HEK293 (cell line): ENCODE results near the gene NAV1.
"Not testable (repeated sequence)": the region's sequence is repeated elsewhere in the genome, so short reads cannot be mapped to it uniquely, and the experiment has no call there.

Source experiments
- CTCF ChIA-PET: fragments of 350-600 bp; formaldehyde crosslinking; extraction: SDS; loops from one replicate; lab custom pipeline; 2021; ENCODE audit warnings: antibody characterized with exemption; lab: Yijun Ruan, JAX
- POLR2A ChIA-PET: fragments of 300-600 bp; formaldehyde crosslinking; extraction: SDS; loops from one replicate; lab custom pipeline; 2020; ENCODE audit warnings: antibody characterized with exemption, inconsistent platforms; lab: Yijun Ruan, JAX
- H3K27ac ChIP-seq: fragments of 200-500 bp; sonication (Bioruptor generic); 2 replicates; pipeline ENCODE4 v1.5.1; 2014; ENCODE audit warnings: low read depth, low read length, control low read depth, inconsistent platforms; ENCODE audit errors: extremely low read depth
- H3K36me3 ChIP-seq, 2 experiments: fragments of 200-500 bp in 1 of 2; sonication (Bioruptor generic) in 1 of 2; 1 replicate in 1 of 2; 2 replicates in 1 of 2; pipeline ENCODE4 v1.5.1; 2014 to 2017; ENCODE audit warnings: inconsistent platforms in 2 of 2, low read length in 2 of 2; ENCODE audit not compliant: control insufficient read depth in 2 of 2, insufficient read depth in 1 of 2
- H3K4me1 ChIP-seq: fragments of 200-500 bp; sonication (Bioruptor generic); 2 replicates; pipeline ENCODE4 v1.5.1; 2014; ENCODE audit warnings: mild to moderate bottlenecking, low read length, inconsistent platforms; ENCODE audit not compliant: control insufficient read depth, insufficient read depth
- H3K4me3 ChIP-seq: 2 replicates; pipeline ENCODE4 v1.5.1; 2011; ENCODE audit warnings: low read depth, mild to moderate bottlenecking, control low read depth, low read length, moderate library complexity
- H3K9me3 ChIP-seq: fragments of 200-500 bp; sonication (Bioruptor generic); 2 replicates; pipeline ENCODE4 v1.5.1; 2014; ENCODE audit warnings: low read depth, low read length, inconsistent platforms; ENCODE audit not compliant: control insufficient read depth, insufficient read depth
- OVOL3 ChIP-seq: fragments of 450-650 bp; formaldehyde crosslinking; IDR thresholded peaks from 2 replicates; pipeline ENCODE4 v1.5.1; 2016; ENCODE audit warnings: missing biosample characterization, missing genetic modification characterization
- PRDM1 ChIP-seq: fragments of 450-650 bp; formaldehyde crosslinking; IDR thresholded peaks from 2 replicates; pipeline ENCODE4; 2016; ENCODE audit warnings: missing biosample characterization, missing genetic modification characterization
- SP2 ChIP-seq: fragments of 450-650 bp; formaldehyde crosslinking; IDR thresholded peaks from 2 replicates; pipeline ENCODE4 v1.5.1; 2016; ENCODE audit warnings: missing biosample characterization, missing genetic modification characterization
- ZFP37 ChIP-seq: fragments of 450-650 bp; formaldehyde crosslinking; IDR thresholded peaks from 2 replicates; pipeline ENCODE4 v1.5.1; 2016; ENCODE audit warnings: missing biosample characterization, missing genetic modification characterization
- ZNF121 ChIP-seq: fragments of 450-650 bp; formaldehyde crosslinking; IDR thresholded peaks from 2 replicates; pipeline ENCODE4 v1.5.1; 2016; ENCODE audit warnings: missing biosample characterization, missing genetic modification characterization
- ZNF221 ChIP-seq: fragments of 450-650 bp; formaldehyde crosslinking; IDR thresholded peaks from 2 replicates; pipeline ENCODE4 v1.5.1; 2017; ENCODE audit warnings: missing biosample characterization, missing genetic modification characterization, borderline replicate concordance
- ZNF23 ChIP-seq: fragments of 450-650 bp; formaldehyde crosslinking; IDR thresholded peaks from 2 replicates; pipeline ENCODE4 v1.5.1; 2016; ENCODE audit warnings: missing biosample characterization, missing genetic modification characterization, borderline replicate concordance
- ZNF324 ChIP-seq: fragments of 450-650 bp; formaldehyde crosslinking; IDR thresholded peaks from 2 replicates; pipeline ENCODE4 v1.5.1; 2016; ENCODE audit warnings: missing biosample characterization, missing genetic modification characterization
- ZNF600 ChIP-seq: fragments of 450-650 bp; formaldehyde crosslinking; IDR thresholded peaks from 2 replicates; pipeline ENCODE4 v1.5.1; 2016; ENCODE audit warnings: missing biosample characterization, missing genetic modification characterization
- ZNF629 ChIP-seq: fragments of 450-650 bp; formaldehyde crosslinking; IDR thresholded peaks from 2 replicates; pipeline ENCODE4 v1.5.1; 2017; ENCODE audit warnings: missing biosample characterization, missing genetic modification characterization
- ZNF677 ChIP-seq: fragments of 450-650 bp; IDR thresholded peaks from 2 replicates; pipeline ENCODE4 v1.5.0; 2018; ENCODE audit warnings: missing biosample characterization, mild to moderate bottlenecking, missing genetic modification characterization, moderate library complexity
- ZNF701 ChIP-seq: fragments of 450-650 bp; formaldehyde crosslinking; IDR thresholded peaks from 2 replicates; pipeline ENCODE4 v1.5.1; 2016; ENCODE audit warnings: missing biosample characterization, missing genetic modification characterization
- ZSCAN23 ChIP-seq: fragments of 450-650 bp; formaldehyde crosslinking; IDR thresholded peaks from 2 replicates; pipeline ENCODE4 v1.5.1; 2016; ENCODE audit warnings: missing biosample characterization, missing genetic modification characterization
- TF ChIP-seq, protein P1 (sequence below): fragments of 450-650 bp; formaldehyde crosslinking; IDR thresholded peaks from 2 replicates; pipeline ENCODE4 v1.5.1; 2016; ENCODE audit warnings: missing biosample characterization, missing genetic modification characterization
- TF ChIP-seq, protein P2 (sequence below): fragments of 450-650 bp; formaldehyde crosslinking; IDR thresholded peaks from 2 replicates; pipeline ENCODE4 v1.5.1; 2017; ENCODE audit warnings: missing biosample characterization, mild to moderate bottlenecking, missing genetic modification characterization, moderate library complexity
- TF ChIP-seq, protein P3 (sequence below): fragments of 450-650 bp; formaldehyde crosslinking; IDR thresholded peaks from 2 replicates; pipeline ENCODE4 v1.5.1; 2016; ENCODE audit warnings: missing biosample characterization, missing genetic modification characterization
- TF ChIP-seq, protein P4 (sequence below): fragments of 450-650 bp; formaldehyde crosslinking; IDR thresholded peaks from 2 replicates; pipeline ENCODE4 v1.5.1; 2016; ENCODE audit warnings: missing biosample characterization, missing genetic modification characterization, borderline replicate concordance
- TF ChIP-seq, protein P5 (sequence below): fragments of 450-650 bp; formaldehyde crosslinking; IDR thresholded peaks from 2 replicates; pipeline ENCODE4 v1.5.1; 2016; ENCODE audit warnings: missing biosample characterization, missing genetic modification characterization
- TF ChIP-seq, protein P6 (sequence below): fragments of 450-650 bp; IDR thresholded peaks from 2 replicates; pipeline ENCODE4 v1.5.1; 2018; ENCODE audit warnings: missing biosample characterization, mild to moderate bottlenecking, missing genetic modification characterization

NAV1 gene

DNA sequence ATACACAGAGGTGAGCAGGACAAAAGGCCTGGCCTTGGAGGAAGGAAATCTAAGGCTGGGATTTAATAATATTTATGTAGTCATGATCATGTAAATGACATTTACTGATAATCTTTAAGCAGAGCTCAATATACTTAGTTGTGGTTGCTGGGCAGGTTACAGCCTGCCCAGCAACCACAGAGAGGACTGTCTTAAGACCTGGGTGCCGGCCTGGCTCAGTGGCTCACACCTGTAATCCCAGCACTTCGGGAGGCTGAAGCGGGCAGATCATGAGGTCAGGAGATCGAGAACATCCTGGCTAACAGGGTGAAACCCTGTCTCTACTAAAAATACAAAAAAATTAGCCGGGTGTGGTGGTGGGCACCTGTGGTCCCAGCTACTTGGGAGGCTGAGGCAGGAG is 10.6 kb downstream of the NAV1 start:
- H3K4me1 ChIP-seq, POLR2A ChIA-PET, H3K9me3 ChIP-seq, H3K36me3 ChIP-seq, H3K4me3 ChIP-seq, H3K27ac ChIP-seq: not testable (repeated sequence)
- TF ChIP-seq, protein P1, sequence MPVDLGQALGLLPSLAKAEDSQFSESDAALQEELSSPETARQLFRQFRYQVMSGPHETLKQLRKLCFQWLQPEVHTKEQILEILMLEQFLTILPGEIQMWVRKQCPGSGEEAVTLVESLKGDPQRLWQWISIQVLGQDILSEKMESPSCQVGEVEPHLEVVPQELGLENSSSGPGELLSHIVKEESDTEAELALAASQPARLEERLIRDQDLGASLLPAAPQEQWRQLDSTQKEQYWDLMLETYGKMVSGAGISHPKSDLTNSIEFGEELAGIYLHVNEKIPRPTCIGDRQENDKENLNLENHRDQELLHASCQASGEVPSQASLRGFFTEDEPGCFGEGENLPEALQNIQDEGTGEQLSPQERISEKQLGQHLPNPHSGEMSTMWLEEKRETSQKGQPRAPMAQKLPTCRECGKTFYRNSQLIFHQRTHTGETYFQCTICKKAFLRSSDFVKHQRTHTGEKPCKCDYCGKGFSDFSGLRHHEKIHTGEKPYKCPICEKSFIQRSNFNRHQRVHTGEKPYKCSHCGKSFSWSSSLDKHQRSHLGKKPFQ: peak; percentile 15; the same call in 1 of the 2 replicates
- CTCF ChIA-PET: interaction anchor here (1.2 to 2.4 kb wide), 3 partner anchors 68 to 243 kb away, joined by 3 to 9 read pairs (median 3); no protein-coding TSS in a partner anchor

DNA sequence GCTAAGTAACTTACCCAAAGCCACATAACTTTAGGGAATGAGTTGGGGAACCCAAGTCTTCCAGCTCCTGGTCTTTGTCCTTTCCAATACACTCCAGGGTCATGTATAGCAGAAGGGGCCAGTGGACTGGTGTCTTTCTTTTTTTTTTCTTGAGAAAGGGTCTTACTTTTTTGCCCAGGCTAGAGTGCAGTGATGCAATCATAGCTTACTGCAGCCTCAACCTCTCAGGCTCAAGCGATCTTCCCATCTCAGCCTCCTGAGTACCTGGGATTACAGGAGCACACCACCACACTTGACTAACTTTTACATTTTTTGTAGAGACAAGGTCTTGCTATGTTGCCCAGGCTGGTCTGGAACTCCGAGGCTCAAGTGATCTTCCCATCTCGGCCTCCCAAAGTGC is 12.2 kb downstream of the NAV1 start:
- Histone ChIP-seq H3K36me3 (no peaks in the 10 kb centered on the region), H3K4me3 (no peak overlapping the region), H3K4me1 (no peaks in the 10 kb centered on the region), H3K27ac (no peak overlapping the region), H3K9me3 (no peaks in the 10 kb centered on the region)
- CTCF ChIA-PET: interaction anchor here (0.7 to 2.4 kb wide), 7 partner anchors 16 to 242 kb away, joined by 3 to 15 read pairs (median 5); no protein-coding TSS in a partner anchor
- POLR2A ChIA-PET: no interaction called here
- TF ChIP-seq, protein P2, sequence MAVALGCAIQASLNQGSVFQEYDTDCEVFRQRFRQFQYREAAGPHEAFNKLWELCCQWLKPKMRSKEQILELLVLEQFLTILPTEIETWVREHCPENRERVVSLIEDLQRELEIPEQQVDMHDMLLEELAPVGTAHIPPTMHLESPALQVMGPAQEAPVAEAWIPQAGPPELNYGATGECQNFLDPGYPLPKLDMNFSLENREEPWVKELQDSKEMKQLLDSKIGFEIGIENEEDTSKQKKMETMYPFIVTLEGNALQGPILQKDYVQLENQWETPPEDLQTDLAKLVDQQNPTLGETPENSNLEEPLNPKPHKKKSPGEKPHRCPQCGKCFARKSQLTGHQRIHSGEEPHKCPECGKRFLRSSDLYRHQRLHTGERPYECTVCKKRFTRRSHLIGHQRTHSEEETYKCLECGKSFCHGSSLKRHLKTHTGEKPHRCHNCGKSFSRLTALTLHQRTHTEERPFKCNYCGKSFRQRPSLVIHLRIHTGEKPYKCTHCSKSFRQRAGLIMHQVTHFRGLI (tag by site-specific recombination): no peak
- TF ChIP-seq ZNF121 (tag by site-specific recombination) (peak; percentile 60; the same call in 1 of the 2 replicates), ZNF600 (tag by site-specific recombination) (no peak)

DNA sequence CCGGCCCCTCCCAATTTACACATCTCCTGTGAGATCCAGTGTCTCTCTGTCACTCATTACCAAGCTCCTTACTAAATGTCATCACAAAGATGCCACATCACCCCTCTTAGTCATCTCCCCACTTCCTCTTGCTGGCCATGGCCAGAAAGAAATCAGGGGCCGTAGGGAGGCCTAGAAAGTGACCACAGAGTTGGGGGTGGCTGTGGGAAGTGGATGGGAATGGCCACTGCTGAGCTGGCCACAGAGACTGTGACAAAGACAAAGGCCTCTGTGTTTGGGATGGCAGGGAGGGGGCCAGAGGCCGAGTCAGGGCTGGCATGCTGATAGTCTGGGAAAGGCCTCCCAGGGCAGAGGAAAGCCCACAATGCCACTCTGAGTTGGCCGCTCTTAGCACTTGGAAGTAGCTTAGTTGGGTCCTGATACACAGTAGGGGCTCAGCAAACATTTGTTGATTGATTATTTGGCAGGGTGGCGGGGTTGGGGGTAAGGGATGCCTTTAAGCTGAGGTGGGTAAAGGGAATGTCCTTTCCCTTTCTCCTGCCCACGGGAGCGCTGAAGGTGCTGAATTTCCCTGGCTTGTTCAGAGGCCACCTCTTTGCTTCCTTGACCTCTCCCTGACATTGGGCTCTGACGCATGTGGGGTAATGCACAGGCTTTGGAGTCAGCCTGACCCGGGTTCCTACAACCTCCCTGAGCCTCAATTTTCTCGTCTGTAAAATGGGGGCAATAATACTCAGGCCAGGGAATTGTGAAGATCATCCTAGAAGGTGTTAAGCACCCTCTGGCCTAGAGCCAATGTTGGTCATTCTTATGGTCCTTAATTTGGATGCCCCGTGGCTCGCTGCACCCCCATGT is 13.2 kb downstream of the NAV1 start:
- Histone ChIP-seq H3K9me3 (no peaks in the 10 kb centered on the region), H3K27ac (no peak overlapping the region), H3K36me3 (no peaks in the 10 kb centered on the region), H3K4me1 (no peaks in the 10 kb centered on the region), H3K4me3 (no peak overlapping the region)
- ChIA-PET POLR2A (interaction anchor here (1.2 kb wide), 1 partner anchor 14 kb away, joined by 3 read pairs; no protein-coding TSS in a partner anchor), CTCF (interaction anchor here (0.6 to 2.4 kb wide), 5 partner anchors 22 to 263 kb away, joined by 3 to 15 read pairs (median 6); no protein-coding TSS in a partner anchor)
- TF ChIP-seq, protein P3, sequence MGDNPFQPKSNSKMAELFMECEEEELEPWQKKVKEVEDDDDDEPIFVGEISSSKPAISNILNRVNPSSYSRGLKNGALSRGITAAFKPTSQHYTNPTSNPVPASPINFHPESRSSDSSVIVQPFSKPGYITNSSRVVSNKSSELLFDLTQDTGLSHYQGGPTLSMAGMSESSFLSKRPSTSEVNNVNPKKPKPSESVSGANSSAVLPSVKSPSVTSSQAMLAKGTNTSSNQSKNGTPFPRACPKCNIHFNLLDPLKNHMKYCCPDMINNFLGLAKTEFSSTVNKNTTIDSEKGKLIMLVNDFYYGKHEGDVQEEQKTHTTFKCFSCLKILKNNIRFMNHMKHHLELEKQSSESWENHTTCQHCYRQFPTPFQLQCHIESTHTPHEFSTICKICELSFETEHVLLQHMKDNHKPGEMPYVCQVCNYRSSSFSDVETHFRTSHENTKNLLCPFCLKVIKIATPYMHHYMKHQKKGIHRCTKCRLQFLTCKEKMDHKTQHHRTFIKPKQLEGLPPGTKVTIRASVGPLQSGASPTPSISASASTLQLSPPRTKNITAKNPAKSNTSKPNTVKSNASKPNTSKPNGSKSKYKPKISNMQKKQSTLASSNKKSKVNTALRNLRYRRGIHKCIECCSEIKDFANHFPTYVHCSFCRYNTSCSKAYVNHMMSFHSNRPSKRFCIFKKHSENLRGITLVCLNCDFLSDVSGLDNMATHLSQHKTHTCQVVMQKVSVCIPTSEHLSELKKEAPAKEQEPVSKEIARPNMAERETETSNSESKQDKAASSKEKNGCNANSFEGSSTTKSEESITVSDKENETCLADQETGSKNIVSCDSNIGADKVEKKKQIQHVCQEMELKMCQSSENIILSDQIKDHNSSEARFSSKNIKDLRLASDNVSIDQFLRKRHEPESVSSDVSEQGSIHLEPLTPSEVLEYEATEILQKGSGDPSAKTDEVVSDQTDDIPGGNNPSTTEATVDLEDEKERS (tag by site-specific recombination): no peak
- no peak for TF ChIP-seq ZNF701 (tag by site-specific recombination)
- TF ChIP-seq SP2 (tag by site-specific recombination): no peak
- TF ChIP-seq ZNF677 (tag by site-specific recombination): no peak
- TF ChIP-seq ZNF23 (tag by site-specific recombination): no peak
- TF ChIP-seq ZNF324 (tag by site-specific recombination): no peak
- TF ChIP-seq, protein P4, sequence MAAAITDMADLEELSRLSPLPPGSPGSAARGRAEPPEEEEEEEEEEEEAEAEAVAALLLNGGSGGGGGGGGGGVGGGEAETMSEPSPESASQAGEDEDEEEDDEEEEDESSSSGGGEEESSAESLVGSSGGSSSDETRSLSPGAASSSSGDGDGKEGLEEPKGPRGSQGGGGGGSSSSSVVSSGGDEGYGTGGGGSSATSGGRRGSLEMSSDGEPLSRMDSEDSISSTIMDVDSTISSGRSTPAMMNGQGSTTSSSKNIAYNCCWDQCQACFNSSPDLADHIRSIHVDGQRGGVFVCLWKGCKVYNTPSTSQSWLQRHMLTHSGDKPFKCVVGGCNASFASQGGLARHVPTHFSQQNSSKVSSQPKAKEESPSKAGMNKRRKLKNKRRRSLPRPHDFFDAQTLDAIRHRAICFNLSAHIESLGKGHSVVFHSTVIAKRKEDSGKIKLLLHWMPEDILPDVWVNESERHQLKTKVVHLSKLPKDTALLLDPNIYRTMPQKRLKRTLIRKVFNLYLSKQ (tag by site-specific recombination): no peak
- TF ChIP-seq, protein P5, sequence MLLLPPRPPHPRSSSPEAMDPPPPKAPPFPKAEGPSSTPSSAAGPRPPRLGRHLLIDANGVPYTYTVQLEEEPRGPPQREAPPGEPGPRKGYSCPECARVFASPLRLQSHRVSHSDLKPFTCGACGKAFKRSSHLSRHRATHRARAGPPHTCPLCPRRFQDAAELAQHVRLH: no peak
- no peak for TF ChIP-seq OVOL3
- no peak for TF ChIP-seq ZNF221 (tag by site-specific recombination)
- TF ChIP-seq PRDM1 (tag by site-specific recombination): no peak
- peak; percentile 83 for TF ChIP-seq ZNF629 (tag by site-specific recombination)
- TF ChIP-seq ZSCAN23: no peak
- TF ChIP-seq ZFP37 (tag by site-specific recombination): no peak
- TF ChIP-seq, protein P6, sequence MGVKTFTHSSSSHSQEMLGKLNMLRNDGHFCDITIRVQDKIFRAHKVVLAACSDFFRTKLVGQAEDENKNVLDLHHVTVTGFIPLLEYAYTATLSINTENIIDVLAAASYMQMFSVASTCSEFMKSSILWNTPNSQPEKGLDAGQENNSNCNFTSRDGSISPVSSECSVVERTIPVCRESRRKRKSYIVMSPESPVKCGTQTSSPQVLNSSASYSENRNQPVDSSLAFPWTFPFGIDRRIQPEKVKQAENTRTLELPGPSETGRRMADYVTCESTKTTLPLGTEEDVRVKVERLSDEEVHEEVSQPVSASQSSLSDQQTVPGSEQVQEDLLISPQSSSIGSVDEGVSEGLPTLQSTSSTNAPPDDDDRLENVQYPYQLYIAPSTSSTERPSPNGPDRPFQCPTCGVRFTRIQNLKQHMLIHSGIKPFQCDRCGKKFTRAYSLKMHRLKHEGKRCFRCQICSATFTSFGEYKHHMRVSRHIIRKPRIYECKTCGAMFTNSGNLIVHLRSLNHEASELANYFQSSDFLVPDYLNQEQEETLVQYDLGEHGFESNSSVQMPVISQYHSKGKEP: no peak
